Measurements from ENCODE around the gene FGF1.
A peak's percentile ranks its signal among the peaks of the same experiment; 100 is the strongest.

Gene FGF1

GRCh38 chr5:142551338-142552067 is 134.4 kb downstream of the FGF1 start:
- DNase-seq (ENCODE audit: insufficient read length, low spot score) (no peak), FAIRE-seq (no peak)
- no peak for TF ChIP-seq CTCF (IDR thresholded peaks at IDR 0.05; ENCODE audit: insufficient read depth, missing control alignments)

GRCh38 chr5:142550471-142550870 is 135.4 kb downstream of the FGF1 start:
- DNase-seq (ENCODE audit: insufficient read length, low spot score) (no peak), FAIRE-seq (no peak)
- no peak for TF ChIP-seq CTCF (IDR thresholded peaks at IDR 0.05; ENCODE audit: insufficient read depth, missing control alignments)

GRCh38 chr5:142549834-142550233 is 136.1 kb downstream of the FGF1 start:
- FAIRE-seq (no peak), DNase-seq (ENCODE audit: insufficient read length, low spot score) (no peak)
- TF ChIP-seq CTCF (IDR thresholded peaks at IDR 0.05; ENCODE audit: insufficient read depth, missing control alignments) = no peak

GRCh38 chr5:142548739-142549275 is 137.1 kb downstream of the FGF1 start:
- FAIRE-seq (peak; percentile 35), DNase-seq (ENCODE audit: insufficient read length, low spot score) (peak; percentile 35)
- peak; percentile 90 for TF ChIP-seq CTCF (IDR thresholded peaks at IDR 0.05; ENCODE audit: insufficient read depth, missing control alignments)

- FAIRE-seq (no peak), DNase-seq (ENCODE audit: insufficient read length, low spot score) (no peak)
- TF ChIP-seq CTCF (IDR thresholded peaks at IDR 0.05; ENCODE audit: insufficient read depth, missing control alignments) = no peak
Measured at GRCh38 chr5:142547445-142548380, 138.2 kb downstream of the FGF1 start.

- TF ChIP-seq CTCF (IDR thresholded peaks at IDR 0.05; ENCODE audit: insufficient read depth, missing control alignments) = no peak
- FAIRE-seq = no peak
- DNase-seq (ENCODE audit: insufficient read length, low spot score) = no peak
Measured at GRCh38 chr5:142545650-142546322, 140.1 kb downstream of the FGF1 start.

Measured in D721Med (cell line).